CD4-positive, alpha-beta T cell (primary cell): ENCODE data around the gene BIN1. TPM values are rescaled to one million over a fixed set of nuclear protein-coding genes. Genes with fewer than 3 reads are reported as not detected.

Source experiments
- ATAC-seq: fragments of 200-7000 bp; cut with Tn5 transposase; one replicate; pipeline ENCODE4 v1.10.0; 2022; ENCODE audit warnings: mild to moderate bottlenecking; ENCODE audit not compliant: poor library complexity
- CTCF ChIA-PET: fragments of 350-600 bp; sonication (Branson Sonifier 250); formaldehyde crosslinking; loops from one replicate; lab custom pipeline; 2021; ENCODE audit warnings: antibody characterized with exemption, inconsistent platforms; lab: Charles Lee
- POLR2A ChIA-PET: fragments of 350-600 bp; sonication (Branson Sonifier 250); formaldehyde crosslinking; loops from one replicate; lab custom pipeline; 2021; ENCODE audit warnings: antibody characterized with exemption, inconsistent platforms; lab: Charles Lee
- DNase-seq, 14 experiments: peaks; one replicate each; pipeline ENCODE4 v3.0.0-alpha.2; 2013 to 2020; ENCODE audit warnings: mixed read lengths in 2 of 14
- H3K27ac ChIP-seq, 2 donors: one replicate each; pipeline versions ENCODE4 v1.5.1 to v1.7.0; 2013; ENCODE audit warnings: low read length in 2 of 2, low read depth in 1 of 2, mild to moderate bottlenecking in 1 of 2
- H3K27me3 ChIP-seq, 2 experiments: 1 replicate in 1 of 2; 2 replicates in 1 of 2; pipeline versions ENCODE4 v1.6.1 to v1.7.0; 2013; ENCODE audit warnings: low read length in 2 of 2, control low read depth in 1 of 2, mild to moderate bottlenecking in 1 of 2, moderate library complexity in 1 of 2; ENCODE audit not compliant: insufficient read depth in 2 of 2, control insufficient read depth in 1 of 2
- H3K36me3 ChIP-seq: one replicate; pipeline ENCODE4 v1.6.1; 2013; ENCODE audit warnings: low read length, control low read depth; ENCODE audit not compliant: insufficient read depth
- H3K4me1 ChIP-seq: one replicate; pipeline ENCODE4 v1.6.1; 2013; ENCODE audit warnings: low read length, control low read depth; ENCODE audit not compliant: insufficient read depth
- H3K4me3 ChIP-seq: one replicate; pipeline ENCODE4 v1.5.1; 2013; ENCODE audit warnings: mild to moderate bottlenecking, low read length, moderate library complexity
- H3K9me3 ChIP-seq, 2 experiments: 1 replicate in 1 of 2; 2 replicates in 1 of 2; pipeline versions ENCODE4 v1.6.1 to v1.7.0; 2013; ENCODE audit warnings: low read length in 2 of 2, mild to moderate bottlenecking in 2 of 2, control low read depth in 1 of 2, moderate library complexity in 1 of 2; ENCODE audit not compliant: control insufficient read depth in 1 of 2, insufficient read depth in 1 of 2
- H3K27ac Mint-ChIP-seq: one replicate; pipeline ENCODE4 v1.8.0; 2020; ENCODE audit warnings: mixed read lengths
- H3K27me3 Mint-ChIP-seq: one replicate; pipeline ENCODE4 v1.8.0; 2021; ENCODE audit warnings: mixed read lengths
- H3K36me3 Mint-ChIP-seq: one replicate; pipeline ENCODE4 v1.8.0; 2021; ENCODE audit warnings: low read depth, mixed read lengths
- H3K4me1 Mint-ChIP-seq: one replicate; pipeline ENCODE4 v1.8.0; 2021; ENCODE audit warnings: low read depth, mixed read lengths
- H3K4me3 Mint-ChIP-seq: one replicate; pipeline ENCODE4 v1.8.0; 2020; ENCODE audit warnings: mild to moderate bottlenecking, mixed read lengths
- H3K9me3 Mint-ChIP-seq: one replicate; pipeline ENCODE4 v1.8.0; 2020; ENCODE audit warnings: mixed read lengths
- intact Hi-C, 2 experiments: fragments of 100-400 bp; cut with DNase I in 1 of 2; cut with micrococcal nuclease in 1 of 2; formaldehyde crosslinking; loops; one replicate each; pipeline versions ENCODE4 v1.15.1 to v1.9.0; 2023 to 2025; cut with DNase I, micrococcal nuclease
- total RNA-seq, 174 experiments: library from RNA in 2 of 174; stranded (reverse) in 2 of 174; gene quantifications; one replicate each; pipeline ENCODE4 v1.2.3 and lab custom pipeline; 2021 to 2026
- TF ChIP-seq, protein P1 (sequence below): fragments of 200-600 bp; IDR thresholded peaks from one replicate; pipeline ENCODE4 v1.8.0; 2022; ENCODE audit warnings: antibody characterized with exemption, mild to moderate bottlenecking

Gene BIN1
- total RNA-seq, 2 experiments from 2014 or later = 98.8 to 104 TPM

DNA sequence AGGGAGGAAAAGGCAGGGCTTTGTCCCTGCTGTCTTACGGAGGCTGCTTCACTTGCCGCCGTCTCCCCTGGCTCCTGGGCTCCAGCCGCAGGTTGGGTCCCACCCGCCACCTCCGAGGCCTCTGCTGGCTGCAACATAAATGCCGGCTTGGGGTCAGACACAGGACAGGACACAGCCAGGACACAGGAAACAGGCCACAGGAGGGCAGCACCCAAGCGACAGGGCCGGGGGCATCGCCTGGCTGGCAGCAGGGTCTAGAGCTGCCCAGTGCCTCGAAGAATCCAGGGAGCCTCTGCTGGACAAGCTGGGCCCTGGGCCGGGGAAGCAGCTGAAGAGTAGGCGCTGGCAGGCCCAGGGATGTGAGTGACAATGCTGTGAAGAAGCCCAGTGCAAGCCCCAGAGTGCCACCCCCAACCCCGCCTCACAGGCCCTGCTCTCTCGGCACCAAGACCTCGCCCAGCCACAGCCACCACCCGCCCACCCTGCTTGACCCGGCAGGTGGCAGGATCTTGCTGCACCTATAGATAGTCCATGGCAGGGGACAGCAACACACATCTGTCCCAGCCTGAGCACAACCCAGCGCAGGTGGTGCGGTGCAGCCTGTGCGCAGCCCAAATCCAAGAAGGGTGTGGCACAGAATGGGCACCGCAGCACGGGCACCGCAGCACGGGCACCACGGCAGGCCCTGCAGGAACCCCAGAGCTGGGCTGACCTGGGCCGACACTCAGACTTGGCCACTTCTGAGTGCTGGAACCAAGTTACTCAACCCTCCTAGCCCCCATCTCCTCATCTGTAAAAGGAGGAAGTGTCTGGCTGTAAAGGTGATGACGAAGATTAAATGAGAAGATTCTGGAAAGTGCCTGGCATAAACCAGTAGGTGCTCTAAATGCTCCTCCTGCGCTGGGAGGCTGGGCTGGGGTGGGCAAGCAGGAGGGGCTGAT lies 55.6 kb downstream of the BIN1 start:
- DNase-seq = peak in 3 of 14 experiments; percentile 2 to 28 (median 18)
- no peak overlapping the region for H3K27ac Mint-ChIP-seq

DNA sequence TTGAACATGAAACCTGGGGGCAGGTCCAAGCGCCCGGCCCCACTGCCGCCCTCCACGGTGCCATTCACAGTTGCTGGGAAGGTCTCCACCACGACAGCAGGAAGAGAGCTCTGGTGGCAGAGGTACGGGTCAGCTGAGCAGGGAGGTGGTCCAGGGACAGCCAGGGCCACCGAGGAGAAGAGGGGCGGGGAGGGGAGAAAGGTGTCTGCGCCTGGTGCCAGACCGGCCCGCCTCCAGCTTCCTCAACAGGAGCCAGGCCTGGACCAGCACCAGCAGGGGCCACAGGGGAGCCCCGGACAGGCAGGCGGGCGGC lies 56.2 kb downstream of the BIN1 start:
- H3K27ac Mint-ChIP-seq = no peak overlapping the region
- Histone ChIP-seq H3K27me3 (no peaks in the 10 kb centered on the region), H3K36me3 (peaks cover 45% of the 10 kb centered on the region), H3K9me3 (peaks cover 0 to 11% of the 10 kb centered on the region in 2 experiments), H3K27ac (no peak overlapping the region), H3K4me3 (no peak overlapping the region), H3K4me1 (peaks cover 14% of the 10 kb centered on the region)
- H3K36me3 Mint-ChIP-seq = peaks cover 39% of the 10 kb centered on the region
- CTCF ChIA-PET = no interaction called here
- no peaks in the 10 kb centered on the region for H3K9me3 Mint-ChIP-seq
- H3K27me3 Mint-ChIP-seq = no peaks in the 10 kb centered on the region
- TF ChIP-seq, protein P1, sequence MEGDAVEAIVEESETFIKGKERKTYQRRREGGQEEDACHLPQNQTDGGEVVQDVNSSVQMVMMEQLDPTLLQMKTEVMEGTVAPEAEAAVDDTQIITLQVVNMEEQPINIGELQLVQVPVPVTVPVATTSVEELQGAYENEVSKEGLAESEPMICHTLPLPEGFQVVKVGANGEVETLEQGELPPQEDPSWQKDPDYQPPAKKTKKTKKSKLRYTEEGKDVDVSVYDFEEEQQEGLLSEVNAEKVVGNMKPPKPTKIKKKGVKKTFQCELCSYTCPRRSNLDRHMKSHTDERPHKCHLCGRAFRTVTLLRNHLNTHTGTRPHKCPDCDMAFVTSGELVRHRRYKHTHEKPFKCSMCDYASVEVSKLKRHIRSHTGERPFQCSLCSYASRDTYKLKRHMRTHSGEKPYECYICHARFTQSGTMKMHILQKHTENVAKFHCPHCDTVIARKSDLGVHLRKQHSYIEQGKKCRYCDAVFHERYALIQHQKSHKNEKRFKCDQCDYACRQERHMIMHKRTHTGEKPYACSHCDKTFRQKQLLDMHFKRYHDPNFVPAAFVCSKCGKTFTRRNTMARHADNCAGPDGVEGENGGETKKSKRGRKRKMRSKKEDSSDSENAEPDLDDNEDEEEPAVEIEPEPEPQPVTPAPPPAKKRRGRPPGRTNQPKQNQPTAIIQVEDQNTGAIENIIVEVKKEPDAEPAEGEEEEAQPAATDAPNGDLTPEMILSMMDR = no peak
- H3K4me1 Mint-ChIP-seq = no peaks in the 10 kb centered on the region
- ATAC-seq = no peak
- DNase-seq = peak in 3 of 14 experiments; percentile 3 to 30 (median 18)
- intact Hi-C loops = loop anchor here in 1 of 2 experiments (5.0 kb wide), 1 partner anchor 523 kb away; no protein-coding TSS in a partner anchor
- no peak overlapping the region for H3K4me3 Mint-ChIP-seq
- POLR2A ChIA-PET = no interaction called here

More for the DNA sequence above, 55.6 kb downstream of the BIN1 start:
- no peaks in the 10 kb centered on the region for H3K27me3 Mint-ChIP-seq
- ChIA-PET CTCF (no interaction called here), POLR2A (no interaction called here)
- Histone ChIP-seq H3K27me3 (no peaks in the 10 kb centered on the region), H3K36me3 (peaks cover 50% of the 10 kb centered on the region), H3K9me3 (peaks cover 0 to 8% of the 10 kb centered on the region in 2 experiments), H3K27ac (no peak overlapping the region), H3K4me1 (peaks cover 14% of the 10 kb centered on the region), H3K4me3 (no peak overlapping the region)
- no peak overlapping the region for H3K4me3 Mint-ChIP-seq
- H3K4me1 Mint-ChIP-seq = no peaks in the 10 kb centered on the region
- TF ChIP-seq, protein P1 = no peak
- no peaks in the 10 kb centered on the region for H3K9me3 Mint-ChIP-seq
- intact Hi-C loops = loop anchor here in 1 of 2 experiments (5.0 kb wide), 1 partner anchor 524 kb away; no protein-coding TSS in a partner anchor
- no peak for ATAC-seq
- peaks cover 44% of the 10 kb centered on the region for H3K36me3 Mint-ChIP-seq

DNA sequence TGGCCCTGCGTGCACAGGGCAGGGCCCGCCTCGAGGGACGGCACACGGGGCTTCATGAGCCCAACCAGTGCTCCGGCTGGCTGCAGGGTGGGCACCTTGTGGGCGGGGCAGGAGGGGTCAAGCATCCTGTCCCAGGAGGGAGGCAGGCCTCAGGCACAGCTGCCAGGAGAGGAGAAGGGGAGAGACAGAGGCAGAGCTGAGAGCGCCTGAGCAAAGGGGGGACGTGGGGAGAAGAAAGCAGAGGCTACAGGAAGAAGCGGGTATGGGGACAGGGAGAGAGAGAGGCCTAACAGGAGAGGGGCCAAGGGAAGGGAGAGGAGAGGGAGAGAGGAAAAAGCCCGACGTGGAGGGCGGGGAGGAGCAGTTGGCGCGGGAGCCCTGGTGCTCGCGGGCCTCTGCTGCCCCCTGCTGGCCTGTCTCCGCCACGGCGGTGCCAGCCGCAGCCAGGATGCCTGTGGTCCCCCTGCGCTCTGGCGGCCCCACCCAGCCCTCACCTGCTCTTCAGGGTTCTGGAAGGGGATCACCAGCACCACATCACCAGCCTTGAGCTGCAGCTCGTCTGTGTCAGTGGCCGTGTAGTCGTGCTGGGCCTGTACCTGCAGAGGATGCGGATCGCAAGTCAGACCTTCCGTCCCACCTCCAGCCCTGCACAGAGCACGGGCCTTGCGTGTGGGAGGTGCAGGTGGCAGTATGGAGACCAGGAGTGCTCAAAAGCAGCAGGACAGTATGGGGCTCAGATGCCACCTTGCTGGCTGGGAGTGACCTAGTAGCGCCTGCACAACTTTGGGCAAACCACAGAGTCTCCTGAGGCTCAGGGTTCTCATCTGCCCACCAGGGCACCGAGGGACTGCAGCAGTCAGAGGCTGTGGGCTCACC lies 56.8 kb downstream of the BIN1 start:
- Mint-ChIP-seq H3K4me1 (no peaks in the 10 kb centered on the region), H3K36me3 (peaks cover 39% of the 10 kb centered on the region), H3K9me3 (no peaks in the 10 kb centered on the region), H3K27me3 (no peaks in the 10 kb centered on the region), H3K27ac (peak overlapping the region; percentile 36), H3K4me3 (no peak overlapping the region)
- no peaks in the 10 kb centered on the region for H3K27me3 ChIP-seq
- ChIA-PET POLR2A (no interaction called here), CTCF (no interaction called here)
- peak; percentile 81 for ATAC-seq
- no peak overlapping the region for H3K27ac ChIP-seq
- H3K4me1 ChIP-seq = peaks cover 14% of the 10 kb centered on the region
- TF ChIP-seq, protein P1 = peak; percentile 86
- peaks cover 0 to 11% of the 10 kb centered on the region in 2 experiments for H3K9me3 ChIP-seq
- peak in 13 of 14 experiments; percentile 39 to 79 (median 55) for DNase-seq
- intact Hi-C loops = loop anchor here in 1 of 2 experiments (5.0 kb wide), 1 partner anchor 523 kb away; no protein-coding TSS in a partner anchor
- peaks cover 44% of the 10 kb centered on the region for H3K36me3 ChIP-seq
- H3K4me3 ChIP-seq = no peak overlapping the region
